Heart left ventricle (tissue), 16 donors: ENCODE results near the gene MRPL48. TPM values are rescaled to one million over a fixed set of nuclear protein-coding genes. Genes with fewer than 3 reads are reported as not detected.
"Not testable (repeated sequence)": the region's sequence is repeated elsewhere in the genome, so short reads cannot be mapped to it uniquely, and the experiment has no call there.

Experiments
- ATAC-seq, 4 donors: fragments of 200-7000 bp; cut with Tn5 transposase; one replicate each; pipeline ENCODE4 v1.9.1; 2020 to 2022; ENCODE audit warnings: moderate library complexity in 4 of 4, mild to moderate bottlenecking in 3 of 4, moderate number of reproducible peaks in 1 of 4
- DNase-seq, 5 donors: peaks; one replicate each; pipeline ENCODE4 v3.0.0-alpha.2; 2020
- H3K27ac ChIP-seq, 12 donors: fragments of 200-600 bp; sonication (generic) in 4 of 12; one replicate each; pipeline versions ENCODE4 v1.5.0 to v1.8.0; 2016 to 2022; ENCODE audit warnings: mild to moderate bottlenecking in 2 of 12
- H3K27me3 ChIP-seq, 9 donors: fragments of 200-600 bp; sonication (generic) in 2 of 9; one replicate each; pipeline versions ENCODE4 v1.5.1 to v1.8.0; 2016 to 2022; ENCODE audit warnings: mild to moderate bottlenecking in 3 of 9
- H3K36me3 ChIP-seq, 9 donors: fragments of 200-600 bp; sonication (generic) in 2 of 9; one replicate each; pipeline versions ENCODE4 v1.5.0 to v1.8.0; 2018 to 2022; ENCODE audit warnings: mild to moderate bottlenecking in 2 of 9
- H3K4me1 ChIP-seq, 12 donors: fragments of 200-600 bp; sonication (generic) in 4 of 12; one replicate each; pipeline versions ENCODE4 v1.5.0 to v1.8.0; 2016 to 2022; ENCODE audit warnings: mild to moderate bottlenecking in 3 of 12
- H3K4me3 ChIP-seq, 12 donors: fragments of 200-600 bp; sonication (generic) in 4 of 12; one replicate each; pipeline versions ENCODE4 v1.5.0 to v1.8.0; 2017 to 2022; ENCODE audit warnings: mild to moderate bottlenecking in 9 of 12, moderate library complexity in 4 of 12
- H3K9me3 ChIP-seq, 12 donors: fragments of 200-600 bp; sonication (generic) in 4 of 12; one replicate each; pipeline versions ENCODE4 v1.5.0 to v1.8.0; 2016 to 2022; ENCODE audit warnings: mild to moderate bottlenecking in 1 of 12
- CTCF ChIP-seq, 12 donors: fragments of 200-600 bp; sonication (generic) in 4 of 12; IDR thresholded peaks; one replicate each; pipeline versions ENCODE4 v1.5.0 to v1.8.0; 2018 to 2022; ENCODE audit warnings: antibody characterized with exemption in 12 of 12, mild to moderate bottlenecking in 5 of 12
- POLR2A ChIP-seq, 2 donors: fragments of 450-650 bp; IDR thresholded peaks; one replicate each; pipeline ENCODE4 v1.6.1; 2017; ENCODE audit warnings: antibody characterized with exemption in 2 of 2, mild to moderate bottlenecking in 2 of 2, moderate library complexity in 2 of 2
- WGBS, 4 donors: extraction: QIAGEN DNeasy Blood & Tissue Kit in 2 of 4; methylation state at CpG; one replicate each; pipeline versions ENCODE4 v1.1.5 to v1.1.7; 2013 to 2018; 5-methylcytosine and 5-hydroxymethylcytosine counted together
- intact Hi-C, 10 donors: fragments of 100-400 bp; cut with DNase I; formaldehyde crosslinking; loops; one replicate each; pipeline versions ENCODE4 v1.11.1 to v1.14.2; 2022
- polyA plus RNA-seq, 2 donors: library from polyadenylated mRNA; stranded (reverse); fragments of 200-250 nt; gene quantifications; one replicate each; pipeline ENCODE4 v1.2.3, GENCODE V29; 2013
- total RNA-seq, 9 donors: library from RNA; depleted of rRNA in 2 of 9; stranded (reverse); fragments of >200 nt in 2 of 9; fragmentation: NEBNext Ultra II Directional in 3 of 9; extraction: Animal tissue kit (Norgen Biotek cat#: 25700) in 3 of 9; gene quantifications; one replicate each; pipeline versions ENCODE4 v1.1.0 to v1.2.4, GENCODE V29; 2016 to 2023
- donor health status: ischemic (EF 13 %, LVEDD 7.1; RV severe dilation, severe dysfunction).
- donor health status: healthy with polysubstance abuse.
- donor health status: DM: no; HTN: yes; CAD: no.
- donor health status: DM: no; HTN: no; CAD: no.
- donor health status: ischemic (EF 25% LVEDD 6.9; RV normal size, moderate dysfunction).
- donor health status: ischemic (EF 25% LVEDD 5.7; RV mildly dilated, moderate dysfunction).
- donor health status: healthy.
- donor health status: DM: yes; HTN: yes; CAD: no.
- donor health status: ischemic (EF 35%, LVEDD 5.7; RV mildly dilated, moderate dysfunction).
- donor health status: nonischemic (EF 11% LVEDD 7.7; RV severe dilation, severe dysfunction).
- donor health status: DM: yes; HTN: yes; CAD: no.
- donor health status: PGD.
- donor health status: ischemic (EF 29% LVEDD 5.4; RV normal size, mild dysfunction).
- donor health status: nonischemic (EF 23%, LVEDD 6.1; RV moderate dilation, normal function).

Gene MRPL48
- total and polyA plus RNA-seq, 11 donors: 21.0 to 47.7 (median 39.4) TPM

- ATAC-seq (no peak), DNase-seq (no peak)
- H3K4me3 ChIP-seq: peak overlapping the region; percentile 60 to 100 (median 88)
- WGBS, 4 donors: 43 to 47% (median 44%) methylated on average over 8 of the region's 8 CpGs
- peaks cover 0 to 29% (median 19%) of the 10 kb centered on the region in 12 donors for H3K4me1 ChIP-seq
- no peaks in the 10 kb centered on the region for H3K27me3 ChIP-seq
- H3K27ac ChIP-seq: peak overlapping the region in 11 of 12 donors; percentile 3 to 92 (median 84)
- intact Hi-C loops: loop anchor here in 3 of 10 donors (5.0 to 10.0 kb wide), 2 partner anchors 89 to 91 kb away; partner anchors contain the start of gene MRPL48 (in 3 of the 3)
- H3K36me3 ChIP-seq: peaks cover 0 to 45% (median 33%) of the 10 kb centered on the region in 9 donors
- no peaks in the 10 kb centered on the region for H3K9me3 ChIP-seq
- TF ChIP-seq POLR2A (IDR thresholded peaks at IDR 0.05): no peak
- TF ChIP-seq CTCF (IDR thresholded peaks at IDR 0.05): no peak
These were observed 88.2 kb downstream of the MRPL48 start for GRCh38 chr11:73875840-73876239.

GRCh38 chr11:73876424-73877310, 89.0 kb downstream of the MRPL48 start, which contains the start of the genes COA4 and PAAF1:
COA4 (minus strand) TSS chr11:73876846; CDS start chr11:73873378, 3,468 bp downstream.
PAAF1 (plus strand) TSS chr11:73876999; CDS start chr11:73877022, 23 bp downstream.
- ATAC-seq: peak; percentile 98 to 100 (median 100)
- intact Hi-C loops: loop anchor here in 3 of 10 donors (5.0 to 10.0 kb wide), 2 partner anchors 89 to 92 kb away; partner anchors contain the start of gene MRPL48 (in 3 of the 3)

GRCh38 chr11:73878771-73879170, 91.1 kb downstream of the MRPL48 start:
- Histone ChIP-seq H3K9me3 (no peaks in the 10 kb centered on the region), H3K27ac (no peak overlapping the region), H3K4me1 (peaks cover 0 to 29% (median 19%) of the 10 kb centered on the region in 12 donors), H3K4me3 (no peak overlapping the region), H3K36me3 (peaks cover 0 to 25% (median 12%) of the 10 kb centered on the region in 9 donors), H3K27me3 (no peaks in the 10 kb centered on the region)
- DNase-seq (no peak), ATAC-seq (no peak)
- intact Hi-C loops: loop anchor here in 3 of 10 donors (5.0 to 10.0 kb wide), 2 partner anchors 91 to 94 kb away; partner anchors contain the start of gene MRPL48 (in 3 of the 3)
- TF ChIP-seq POLR2A (IDR thresholded peaks at IDR 0.05): no peak
- no peak for TF ChIP-seq CTCF (IDR thresholded peaks at IDR 0.05)
- WGBS, 4 donors: 75 to 83% (median 79%) methylated on average over 1 of the region's 1 CpG

More at GRCh38 chr11:73876424-73877310, 89.0 kb downstream of the MRPL48 start, which contains the start of the genes COA4 and PAAF1:
- peaks cover 0 to 37% (median 25%) of the 10 kb centered on the region in 9 donors for H3K36me3 ChIP-seq
- peak within 1 kb of the TSS; percentile 3 to 92 (median 84) for H3K27ac ChIP-seq
- WGBS, 4 donors: 0 to 1% (median 0%) methylated on average over 57 of the region's 57 CpGs
- peak within 1 kb of the TSS; percentile 60 to 100 (median 88) for H3K4me3 ChIP-seq
- peak; percentile 93 to 96 (median 95) for DNase-seq
- no peaks in the 10 kb centered on the region for H3K27me3 ChIP-seq
- TF ChIP-seq CTCF (IDR thresholded peaks at IDR 0.05) (no peak), POLR2A (IDR thresholded peaks at IDR 0.05) (peak in 1 of 2 donors; percentile 76)
- no peaks in the 10 kb centered on the region for H3K9me3 ChIP-seq
- peaks cover 0 to 29% (median 19%) of the 10 kb centered on the region in 12 donors for H3K4me1 ChIP-seq

GRCh38 chr11:73880449-73880848, 92.8 kb downstream of the MRPL48 start:
- H3K4me3 ChIP-seq, H3K9me3 ChIP-seq, intact Hi-C loops, DNase-seq, ATAC-seq, H3K27ac ChIP-seq, H3K27me3 ChIP-seq: not testable (repeated sequence)
- WGBS, 4 donors: 63 to 87% (median 80%) methylated on average over 10 of the region's 10 CpGs
- Histone ChIP-seq H3K4me1 (peaks cover 0 to 22% (median 15%) of the 10 kb centered on the region in 12 donors), H3K36me3 (peaks cover 0 to 18% (median 13%) of the 10 kb centered on the region in 9 donors)
